ENCODE results near the gene KSR1. TPM values are rescaled to one million over a fixed set of nuclear protein-coding genes. Genes with fewer than 3 reads are reported as not detected.

The KSR1 gene
- polyA plus RNA-seq, 1 of the 3 experiments (the other 2 are of a cell fraction) = 7.5 TPM

DNA sequence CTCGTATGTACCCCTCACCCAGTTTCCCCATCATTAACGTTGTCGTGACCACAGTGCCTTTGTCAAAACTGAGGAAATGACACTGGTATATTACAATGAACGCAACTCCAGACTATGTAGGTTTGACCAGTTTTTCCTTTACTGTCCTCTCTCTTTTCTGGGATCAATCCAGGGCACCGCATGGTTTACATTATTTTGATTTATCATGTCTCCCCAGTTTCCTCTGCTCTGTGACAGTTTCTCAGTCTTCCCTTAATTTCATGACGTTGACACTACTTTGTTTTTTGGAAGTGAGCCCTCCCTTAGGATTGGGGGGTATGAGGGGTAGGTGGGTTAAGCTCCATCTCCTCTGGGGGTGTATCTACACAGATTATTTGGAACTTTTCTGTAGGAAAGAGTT lies 98.7 kb downstream of the KSR1 start:
- H3F3A ChIP-seq (replicated peaks; ENCODE audit: insufficient read depth) = no peaks in the 10 kb centered on the region
- H3K27ac ChIP-seq (ENCODE audit: low read depth in 2 of 2, low read length in 1 of 2) = peak overlapping the region in 1 of 2 experiments; percentile 40; a peak in 1 of 4 replicates
- H3K9me3 ChIP-seq = no peaks in the 10 kb centered on the region
- H3K4me2 ChIP-seq = no peak overlapping the region
- no peaks in the 10 kb centered on the region for H3K27me3 ChIP-seq (ENCODE audit: insufficient read depth)
- TF ChIP-seq EZH2phosphoT487 (IDR thresholded peaks at IDR 0.05; ENCODE audit: borderline replicate concordance, low read depth) (no peak), TCF12 (IDR thresholded peaks at IDR 0.05) (no peak), JUND (IDR thresholded peaks at IDR 0.05) (no peak)
- H3K36me3 ChIP-seq (replicated peaks in 1 of 2; ENCODE audit: control insufficient read depth in 1 of 2, insufficient read depth in 2 of 2, low read length in 1 of 2) = no peaks in the 10 kb centered on the region
- ChIA-PET CTCF (no interaction called here), POLR2A (no interaction called here)
- no peaks in the 10 kb centered on the region for H3K9me2 ChIP-seq
- DNase-seq = no peak
- no peaks in the 10 kb centered on the region for H3K79me2 ChIP-seq (ENCODE audit: insufficient read depth)
- H3K4me1 ChIP-seq (ENCODE audit: control insufficient read depth in 1 of 2, insufficient read depth in 2 of 2, low read depth in 1 of 2, low read length in 1 of 2) = peaks cover 29 to 37% of the 10 kb centered on the region in 2 experiments
- H2AFZ ChIP-seq (ENCODE audit: low read depth) = no peak overlapping the region
- no peak overlapping the region for H3K9ac ChIP-seq
- 72% methylated on average over 6 of the region's 6 CpGs for WGBS (ENCODE audit: low lambda C conversion rate)
- no peaks in the 10 kb centered on the region for H4K20me1 ChIP-seq (ENCODE audit: insufficient read depth)
- no peak overlapping the region for H3K4me3 ChIP-seq (ENCODE audit: low read depth in 2 of 2, low read length in 1 of 2)

DNA sequence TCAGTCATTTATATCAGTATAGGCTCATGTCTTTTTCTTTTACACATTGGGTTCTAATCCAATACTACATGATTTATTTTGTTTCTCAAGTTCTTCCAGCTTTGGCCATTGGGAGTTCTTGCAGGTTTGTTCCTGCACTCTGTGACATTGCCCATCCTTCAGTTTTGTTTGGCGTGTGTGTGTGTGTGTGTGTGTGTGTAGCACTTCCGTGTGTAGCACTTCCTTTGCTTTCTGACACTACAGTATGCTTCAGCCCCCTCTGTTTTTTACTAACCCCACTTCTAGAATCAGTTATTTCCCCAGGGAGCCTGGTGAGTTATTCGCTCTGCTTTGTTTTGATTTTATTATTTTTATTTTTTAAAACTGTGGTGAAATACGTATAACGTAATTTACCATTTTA lies 99.1 kb downstream of the KSR1 start:
- H3K9me2 ChIP-seq = no peaks in the 10 kb centered on the region
- H2AFZ ChIP-seq (ENCODE audit: low read depth) = no peak overlapping the region
- H4K20me1 ChIP-seq (ENCODE audit: insufficient read depth) = no peaks in the 10 kb centered on the region
- peaks cover 33 to 41% of the 10 kb centered on the region in 2 experiments for H3K4me1 ChIP-seq (ENCODE audit: control insufficient read depth in 1 of 2, insufficient read depth in 2 of 2, low read depth in 1 of 2, low read length in 1 of 2)
- no peak overlapping the region for H3K4me2 ChIP-seq
- H3F3A ChIP-seq (replicated peaks; ENCODE audit: insufficient read depth) = no peaks in the 10 kb centered on the region
- no peaks in the 10 kb centered on the region for H3K36me3 ChIP-seq (replicated peaks in 1 of 2; ENCODE audit: control insufficient read depth in 1 of 2, insufficient read depth in 2 of 2, low read length in 1 of 2)
- POLR2A ChIA-PET = no interaction called here
- no peaks in the 10 kb centered on the region for H3K9me3 ChIP-seq
- H3K4me3 ChIP-seq (ENCODE audit: low read depth in 2 of 2, low read length in 1 of 2) = no peak overlapping the region
- 91% methylated on average over 5 of the region's 5 CpGs for WGBS (ENCODE audit: low lambda C conversion rate)
- H3K9ac ChIP-seq = no peak overlapping the region
- TF ChIP-seq RXRA (IDR thresholded peaks at IDR 0.05; ENCODE audit: borderline replicate concordance, low read depth) = no peak
- TF ChIP-seq SIN3A (IDR thresholded peaks at IDR 0.05; ENCODE audit: borderline replicate concordance, low read depth, low read length) = no peak
- no peak for TF ChIP-seq TCF12 (IDR thresholded peaks at IDR 0.05)
- TF ChIP-seq NFIC (IDR thresholded peaks at IDR 0.05; ENCODE audit: borderline replicate concordance) = no peak
- no peak for TF ChIP-seq POLR2AphosphoS5 (IDR thresholded peaks at IDR 0.05; ENCODE audit: low read depth, low read length)
- CTCF ChIA-PET = no interaction called here
- H3K27ac ChIP-seq (ENCODE audit: low read depth in 2 of 2, low read length in 1 of 2) = peak overlapping the region in 1 of 2 experiments; percentile 1; a peak in 1 of 4 replicates
- no peak for DNase-seq
- no peaks in the 10 kb centered on the region for H3K79me2 ChIP-seq (ENCODE audit: insufficient read depth)
- H3K27me3 ChIP-seq (ENCODE audit: insufficient read depth) = no peaks in the 10 kb centered on the region

DNA sequence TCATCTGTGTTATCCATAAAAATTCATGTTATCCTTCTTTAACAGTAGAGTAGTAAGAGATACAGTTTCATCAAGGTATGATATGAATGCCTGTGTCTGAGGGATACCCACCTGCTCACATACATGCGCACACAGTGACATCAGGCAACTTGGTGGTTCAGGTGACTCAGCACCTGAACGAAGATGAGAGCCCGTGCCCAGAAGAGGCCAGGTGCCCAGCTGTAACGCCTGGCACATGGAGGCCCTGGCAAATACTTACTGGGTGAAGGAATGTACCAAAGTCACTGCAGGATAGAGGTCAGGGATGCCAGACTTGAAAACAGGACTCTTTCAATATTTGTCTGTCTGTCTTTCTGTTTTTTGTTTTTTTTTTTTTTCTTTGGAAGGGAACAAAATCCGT lies 102.1 kb downstream of the KSR1 start:
- 88% methylated on average over 5 of the region's 5 CpGs for WGBS (ENCODE audit: low lambda C conversion rate)
- Histone ChIP-seq H4K20me1 (ENCODE audit: insufficient read depth) (no peaks in the 10 kb centered on the region), H3K27ac (ENCODE audit: low read depth in 2 of 2, low read length in 1 of 2) (no peak overlapping the region), H3K79me2 (ENCODE audit: insufficient read depth) (peaks cover 13% of the 10 kb centered on the region), H3K9ac (no peak overlapping the region), H3K27me3 (ENCODE audit: insufficient read depth) (no peaks in the 10 kb centered on the region), H3F3A (replicated peaks; ENCODE audit: insufficient read depth) (no peaks in the 10 kb centered on the region), H3K4me1 (ENCODE audit: control insufficient read depth in 1 of 2, insufficient read depth in 2 of 2, low read depth in 1 of 2, low read length in 1 of 2) (peaks cover 30 to 32% of the 10 kb centered on the region in 2 experiments), H3K36me3 (replicated peaks in 1 of 2; ENCODE audit: control insufficient read depth in 1 of 2, insufficient read depth in 2 of 2, low read length in 1 of 2) (no peaks in the 10 kb centered on the region), H3K4me2 (no peak overlapping the region), H3K4me3 (ENCODE audit: low read depth in 2 of 2, low read length in 1 of 2) (no peak overlapping the region), H2AFZ (ENCODE audit: low read depth) (no peak overlapping the region), H3K9me3 (no peaks in the 10 kb centered on the region), H3K9me2 (no peaks in the 10 kb centered on the region)
- POLR2A ChIA-PET = no interaction called here
- no peak for DNase-seq
- CTCF ChIA-PET = interaction anchor here (2.9 kb wide), 1 partner anchor 42 kb away, joined by 13 read pairs; no protein-coding TSS in a partner anchor
- TF ChIP-seq SMC3 (IDR thresholded peaks at IDR 0.05; ENCODE audit: low read depth, low read length) = no peak
- no peak for TF ChIP-seq MEF2A (IDR thresholded peaks at IDR 0.05; ENCODE audit: borderline replicate concordance, low read depth)
- TF ChIP-seq, protein P1, sequence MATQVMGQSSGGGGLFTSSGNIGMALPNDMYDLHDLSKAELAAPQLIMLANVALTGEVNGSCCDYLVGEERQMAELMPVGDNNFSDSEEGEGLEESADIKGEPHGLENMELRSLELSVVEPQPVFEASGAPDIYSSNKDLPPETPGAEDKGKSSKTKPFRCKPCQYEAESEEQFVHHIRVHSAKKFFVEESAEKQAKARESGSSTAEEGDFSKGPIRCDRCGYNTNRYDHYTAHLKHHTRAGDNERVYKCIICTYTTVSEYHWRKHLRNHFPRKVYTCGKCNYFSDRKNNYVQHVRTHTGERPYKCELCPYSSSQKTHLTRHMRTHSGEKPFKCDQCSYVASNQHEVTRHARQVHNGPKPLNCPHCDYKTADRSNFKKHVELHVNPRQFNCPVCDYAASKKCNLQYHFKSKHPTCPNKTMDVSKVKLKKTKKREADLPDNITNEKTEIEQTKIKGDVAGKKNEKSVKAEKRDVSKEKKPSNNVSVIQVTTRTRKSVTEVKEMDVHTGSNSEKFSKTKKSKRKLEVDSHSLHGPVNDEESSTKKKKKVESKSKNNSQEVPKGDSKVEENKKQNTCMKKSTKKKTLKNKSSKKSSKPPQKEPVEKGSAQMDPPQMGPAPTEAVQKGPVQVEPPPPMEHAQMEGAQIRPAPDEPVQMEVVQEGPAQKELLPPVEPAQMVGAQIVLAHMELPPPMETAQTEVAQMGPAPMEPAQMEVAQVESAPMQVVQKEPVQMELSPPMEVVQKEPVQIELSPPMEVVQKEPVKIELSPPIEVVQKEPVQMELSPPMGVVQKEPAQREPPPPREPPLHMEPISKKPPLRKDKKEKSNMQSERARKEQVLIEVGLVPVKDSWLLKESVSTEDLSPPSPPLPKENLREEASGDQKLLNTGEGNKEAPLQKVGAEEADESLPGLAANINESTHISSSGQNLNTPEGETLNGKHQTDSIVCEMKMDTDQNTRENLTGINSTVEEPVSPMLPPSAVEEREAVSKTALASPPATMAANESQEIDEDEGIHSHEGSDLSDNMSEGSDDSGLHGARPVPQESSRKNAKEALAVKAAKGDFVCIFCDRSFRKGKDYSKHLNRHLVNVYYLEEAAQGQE (IDR thresholded peaks at IDR 0.05; ENCODE audit: low read depth, low read length) = no peak
- TF ChIP-seq, protein P2, sequence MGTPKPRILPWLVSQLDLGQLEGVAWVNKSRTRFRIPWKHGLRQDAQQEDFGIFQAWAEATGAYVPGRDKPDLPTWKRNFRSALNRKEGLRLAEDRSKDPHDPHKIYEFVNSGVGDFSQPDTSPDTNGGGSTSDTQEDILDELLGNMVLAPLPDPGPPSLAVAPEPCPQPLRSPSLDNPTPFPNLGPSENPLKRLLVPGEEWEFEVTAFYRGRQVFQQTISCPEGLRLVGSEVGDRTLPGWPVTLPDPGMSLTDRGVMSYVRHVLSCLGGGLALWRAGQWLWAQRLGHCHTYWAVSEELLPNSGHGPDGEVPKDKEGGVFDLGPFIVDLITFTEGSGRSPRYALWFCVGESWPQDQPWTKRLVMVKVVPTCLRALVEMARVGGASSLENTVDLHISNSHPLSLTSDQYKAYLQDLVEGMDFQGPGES (IDR thresholded peaks at IDR 0.05; ENCODE audit: low read depth, low read length) = no peak
- TF ChIP-seq YY1 (IDR thresholded peaks at IDR 0.05; ENCODE audit: low read depth) = no peak
- TF ChIP-seq SIN3A (IDR thresholded peaks at IDR 0.05; ENCODE audit: borderline replicate concordance, low read depth, low read length) = no peak
- TF ChIP-seq NFIC (IDR thresholded peaks at IDR 0.05; ENCODE audit: borderline replicate concordance) = no peak
